GM20431 (cell line): ENCODE measurements around the gene WDR37.

Experiments used
- in situ Hi-C: fragments of 300-500 bp; cut with MseI, MboI; formaldehyde crosslinking; loops from one replicate; pipeline ENCODE4 v1.15.0; 2020; ENCODE audit warnings: low sequenced_read_pairs; ENCODE audit not compliant: unreplicated experiment

Gene WDR37

GRCh38 chr10:1068380-1069361, 12.5 kb downstream of the WDR37 start:
- in situ Hi-C loops: no loop called here

- in situ Hi-C loops: no loop called here
Observed at GRCh38 chr10:1070919-1071318, 14.7 kb downstream of the WDR37 start.

GRCh38 chr10:1074052-1074747, 18.0 kb downstream of the WDR37 start:
- in situ Hi-C loops: no loop called here

GRCh38 chr10:1074748-1075308, 18.6 kb downstream of the WDR37 start:
- in situ Hi-C loops: no loop called here

- in situ Hi-C loops: no loop called here
Observed at GRCh38 chr10:1078668-1079067, 22.5 kb downstream of the WDR37 start.

GRCh38 chr10:1083581-1083980, 27.4 kb downstream of the WDR37 start:
- in situ Hi-C loops: no loop called here

- in situ Hi-C loops: no loop called here
Observed at GRCh38 chr10:1084011-1084950, 28.1 kb downstream of the WDR37 start.

GRCh38 chr10:1085258-1085657, 29.1 kb downstream of the WDR37 start:
- in situ Hi-C loops: no loop called here

GRCh38 chr10:1086787-1087186, 30.6 kb downstream of the WDR37 start:
- in situ Hi-C loops: no loop called here

GRCh38 chr10:1089017-1089689, 33.0 kb downstream of the WDR37 start:
- in situ Hi-C loops: no loop called here

GRCh38 chr10:1090696-1091095, 34.5 kb downstream of the WDR37 start:
- in situ Hi-C loops: no loop called here

GRCh38 chr10:1093696-1094095, 37.5 kb downstream of the WDR37 start:
- in situ Hi-C loops: no loop called here

- in situ Hi-C loops: no loop called here
Observed at GRCh38 chr10:1094112-1095057, 38.2 kb downstream of the WDR37 start.

- in situ Hi-C loops: no loop called here
Observed at GRCh38 chr10:1095498-1095897, 39.3 kb downstream of the WDR37 start.

GRCh38 chr10:1096287-1096889, 40.2 kb downstream of the WDR37 start:
- in situ Hi-C loops: no loop called here

GRCh38 chr10:1097436-1097835, 41.3 kb downstream of the WDR37 start:
- in situ Hi-C loops: no loop called here

GRCh38 chr10:1100143-1100542, 44.0 kb downstream of the WDR37 start:
- in situ Hi-C loops: no loop called here
